OCI-M2 (cell line): ENCODE results near the gene GGT5.
"Not testable (repeated sequence)": the region's sequence is repeated elsewhere in the genome, so short reads cannot be mapped to it uniquely, and the experiment has no call there.

Experiments used
- DNase-seq: peaks from one replicate; lab custom pipeline; 2025; ENCODE audit not compliant: unreplicated experiment; lab: John Stamatoyannopoulos, UW

Gene GGT5

GRCh38 chr22:24235315-24235714 lies 9.6 kb downstream of the GGT5 start:
- no peak for DNase-seq

- DNase-seq = no peak
These were observed 11.1 kb downstream of the GGT5 start for GRCh38 chr22:24233816-24234215.

- no peak for DNase-seq
These were observed 11.6 kb downstream of the GGT5 start for GRCh38 chr22:24233235-24233634.

GRCh38 chr22:24232725-24233124 lies 12.2 kb downstream of the GGT5 start:
- DNase-seq = no peak

GRCh38 chr22:24232124-24232523 lies 12.8 kb downstream of the GGT5 start:
- no peak for DNase-seq

- DNase-seq = no peak
These were observed 13.2 kb downstream of the GGT5 start for GRCh38 chr22:24231706-24232105.

- no peak for DNase-seq
These were observed 13.8 kb downstream of the GGT5 start for GRCh38 chr22:24230911-24231656.

- no peak for DNase-seq
These were observed 18.9 kb downstream of the GGT5 start for GRCh38 chr22:24225951-24226350.

- no peak for DNase-seq
These were observed 19.8 kb downstream of the GGT5 start for GRCh38 chr22:24225044-24225601.

- no peak for DNase-seq
These were observed 20.4 kb downstream of the GGT5 start for GRCh38 chr22:24224468-24224867.

GRCh38 chr22:24219750-24220149 lies 25.1 kb downstream of the GGT5 start:
- no peak for DNase-seq

- no peak for DNase-seq
These were observed 27.5 kb downstream of the GGT5 start for GRCh38 chr22:24217384-24217783.

GRCh38 chr22:24216541-24217209 lies 28.2 kb downstream of the GGT5 start:
- DNase-seq = no peak

- no peak for DNase-seq
These were observed 30.2 kb downstream of the GGT5 start for GRCh38 chr22:24214467-24215285.

GRCh38 chr22:24213111-24213510 lies 31.8 kb downstream of the GGT5 start:
- DNase-seq = not testable (repeated sequence)

GRCh38 chr22:24211716-24212115 lies 33.2 kb downstream of the GGT5 start:
- not testable (repeated sequence) for DNase-seq

GRCh38 chr22:24210409-24210808 lies 34.5 kb downstream of the GGT5 start:
- DNase-seq = not testable (repeated sequence)

GRCh38 chr22:24209687-24210086 lies 35.2 kb downstream of the GGT5 start:
- no peak for DNase-seq

- no peak for DNase-seq
These were observed 35.9 kb downstream of the GGT5 start for GRCh38 chr22:24209016-24209415.

- no peak for DNase-seq
These were observed 36.7 kb downstream of the GGT5 start for GRCh38 chr22:24208012-24208749.
